Body of pancreas (tissue), 4 donors: Measurements from ENCODE around the gene HNRNPF.

ENCODE experiments used
- POLR2A ChIP-seq, 3 donors: fragments of 450-650 bp; IDR thresholded peaks; one replicate each; pipeline ENCODE4 v1.6.1; 2016; ENCODE audit warnings: antibody characterized with exemption in 3 of 3, mild to moderate bottlenecking in 2 of 3
- TF ChIP-seq, protein P1 (sequence below), 7 experiments: fragments of 450-650 bp in 4 of 7; fragments of 200-600 bp in 3 of 7; sonication (generic) in 3 of 7; IDR thresholded peaks; one replicate each; pipeline ENCODE4 v1.5.1; 2016 to 2019; ENCODE audit warnings: antibody characterized with exemption in 7 of 7

DNA sequence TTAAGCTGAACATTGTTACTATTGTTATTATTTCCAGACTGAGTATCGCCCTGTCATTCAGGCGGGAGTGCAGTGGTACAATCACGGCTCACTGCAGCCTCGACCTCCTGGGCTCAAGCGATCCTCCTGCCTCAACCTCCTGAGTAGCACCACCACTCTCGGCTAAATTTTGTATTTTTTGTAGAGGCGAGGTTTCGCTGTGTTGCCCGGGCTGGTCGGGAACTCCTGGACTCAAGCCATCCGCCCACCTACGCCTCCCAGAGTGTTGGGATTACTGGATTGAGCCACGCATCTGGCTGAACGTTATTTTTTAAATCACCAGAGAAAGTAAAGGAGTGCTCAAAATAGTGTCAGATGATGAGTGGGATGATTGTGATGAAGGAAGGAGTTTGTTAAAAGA is 1.4 kb upstream of the HNRNPF start:
- TF ChIP-seq, protein P1, sequence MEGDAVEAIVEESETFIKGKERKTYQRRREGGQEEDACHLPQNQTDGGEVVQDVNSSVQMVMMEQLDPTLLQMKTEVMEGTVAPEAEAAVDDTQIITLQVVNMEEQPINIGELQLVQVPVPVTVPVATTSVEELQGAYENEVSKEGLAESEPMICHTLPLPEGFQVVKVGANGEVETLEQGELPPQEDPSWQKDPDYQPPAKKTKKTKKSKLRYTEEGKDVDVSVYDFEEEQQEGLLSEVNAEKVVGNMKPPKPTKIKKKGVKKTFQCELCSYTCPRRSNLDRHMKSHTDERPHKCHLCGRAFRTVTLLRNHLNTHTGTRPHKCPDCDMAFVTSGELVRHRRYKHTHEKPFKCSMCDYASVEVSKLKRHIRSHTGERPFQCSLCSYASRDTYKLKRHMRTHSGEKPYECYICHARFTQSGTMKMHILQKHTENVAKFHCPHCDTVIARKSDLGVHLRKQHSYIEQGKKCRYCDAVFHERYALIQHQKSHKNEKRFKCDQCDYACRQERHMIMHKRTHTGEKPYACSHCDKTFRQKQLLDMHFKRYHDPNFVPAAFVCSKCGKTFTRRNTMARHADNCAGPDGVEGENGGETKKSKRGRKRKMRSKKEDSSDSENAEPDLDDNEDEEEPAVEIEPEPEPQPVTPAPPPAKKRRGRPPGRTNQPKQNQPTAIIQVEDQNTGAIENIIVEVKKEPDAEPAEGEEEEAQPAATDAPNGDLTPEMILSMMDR (IDR thresholded peaks at IDR 0.05) = no peak
- TF ChIP-seq POLR2A (IDR thresholded peaks at IDR 0.05) = no peak
